ENCODE data around the gene KMT2D.

DNA sequence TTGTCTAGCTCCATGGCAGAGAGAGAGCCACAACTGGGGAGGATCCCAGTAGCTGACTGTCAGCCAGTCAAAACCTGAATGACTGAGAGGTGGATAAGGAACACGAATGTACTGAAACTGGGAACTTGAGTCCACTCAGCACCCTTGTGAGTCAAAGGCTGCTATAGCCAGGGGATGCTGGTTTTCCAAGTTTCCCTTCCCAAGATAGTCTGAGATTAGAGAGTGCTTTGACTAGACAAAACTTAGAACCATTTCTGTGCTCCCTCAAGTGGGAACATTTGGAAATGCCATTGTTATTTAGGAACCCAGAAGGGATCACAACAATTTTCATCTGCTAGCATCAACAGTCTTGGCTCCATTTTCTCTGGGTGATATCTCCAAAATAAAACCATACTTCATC is 46.0 kb downstream of the KMT2D start:
- TF ChIP-seq, protein P1, sequence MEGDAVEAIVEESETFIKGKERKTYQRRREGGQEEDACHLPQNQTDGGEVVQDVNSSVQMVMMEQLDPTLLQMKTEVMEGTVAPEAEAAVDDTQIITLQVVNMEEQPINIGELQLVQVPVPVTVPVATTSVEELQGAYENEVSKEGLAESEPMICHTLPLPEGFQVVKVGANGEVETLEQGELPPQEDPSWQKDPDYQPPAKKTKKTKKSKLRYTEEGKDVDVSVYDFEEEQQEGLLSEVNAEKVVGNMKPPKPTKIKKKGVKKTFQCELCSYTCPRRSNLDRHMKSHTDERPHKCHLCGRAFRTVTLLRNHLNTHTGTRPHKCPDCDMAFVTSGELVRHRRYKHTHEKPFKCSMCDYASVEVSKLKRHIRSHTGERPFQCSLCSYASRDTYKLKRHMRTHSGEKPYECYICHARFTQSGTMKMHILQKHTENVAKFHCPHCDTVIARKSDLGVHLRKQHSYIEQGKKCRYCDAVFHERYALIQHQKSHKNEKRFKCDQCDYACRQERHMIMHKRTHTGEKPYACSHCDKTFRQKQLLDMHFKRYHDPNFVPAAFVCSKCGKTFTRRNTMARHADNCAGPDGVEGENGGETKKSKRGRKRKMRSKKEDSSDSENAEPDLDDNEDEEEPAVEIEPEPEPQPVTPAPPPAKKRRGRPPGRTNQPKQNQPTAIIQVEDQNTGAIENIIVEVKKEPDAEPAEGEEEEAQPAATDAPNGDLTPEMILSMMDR (IDR thresholded peaks at IDR 0.05), result no peak
- no peak for TF ChIP-seq POLR2A (IDR thresholded peaks at IDR 0.05)
